HepG2 (cell line): ENCODE measurements around the gene CFAP43. TPM values are rescaled to one million over a fixed set of nuclear protein-coding genes. Genes with fewer than 3 reads are reported as not detected.

Source experiments
- ATAC-seq: fragments of 200-7000 bp; cut with Tn5 transposase; 3 replicates; pipeline ENCODE4 v1.9.1; 2020; ENCODE audit warnings: mild to moderate bottlenecking, moderate library complexity
- BruUV-seq: library from RNA; stranded (reverse); fragments of 400-500 nt; replicated peaks from 2 replicates; lab custom pipeline; 2021; lab: Mats Ljungman, UMichigan
- CTCF ChIA-PET: fragments of 300-600 bp; formaldehyde crosslinking; extraction: SDS; loops from one replicate; lab custom pipeline; 2021; ENCODE audit warnings: low total read pairs, inconsistent platforms, low intra/inter-chr PET ratio; lab: Yijun Ruan, JAX
- POLR2A ChIA-PET: fragments of 350-600 bp; sonication (Branson Sonifier 250); formaldehyde crosslinking; loops from one replicate; lab custom pipeline; 2020; ENCODE audit warnings: antibody characterized with exemption, inconsistent platforms; lab: Yijun Ruan, JAX
- DNase-seq: peaks from one replicate; pipeline ENCODE4 v3.0.0-alpha.2; 2015; ENCODE audit warnings: low spot score
- FAIRE-seq: peaks from 3 replicates; lab custom pipeline; 2011; peaks lifted over from hg19 to GRCh38; lab: Jason Lieb, UNC
- H2AFZ ChIP-seq: one replicate; pipeline ENCODE4 v1.6.1; 2011; ENCODE audit warnings: low read length, inconsistent platforms
- H3K27ac ChIP-seq: fragments of 300-600 bp; 3 replicates; pipeline ENCODE4 v1.8.0; 2011; ENCODE audit warnings: mixed run types, mild to moderate bottlenecking, mixed read lengths, low read length, inconsistent platforms; ENCODE audit not compliant: insufficient read depth; ENCODE audit errors: extremely low read length
- H3K27me3 ChIP-seq, 2 experiments: fragments of 200-600 bp in 1 of 2; 2 replicates in 1 of 2; 3 replicates in 1 of 2; pipeline versions ENCODE4 v1.6.0 to v1.8.0; 2011; ENCODE audit warnings: low read length in 2 of 2, mild to moderate bottlenecking in 2 of 2, moderate library complexity in 2 of 2, inconsistent platforms in 1 of 2; ENCODE audit not compliant: insufficient read depth in 2 of 2, control insufficient read depth in 1 of 2
- H3K36me3 ChIP-seq, 2 experiments: fragments of 200-600 bp in 1 of 2; replicated peaks in 1 of 2; 2 replicates in 1 of 2; 3 replicates in 1 of 2; pipeline versions ENCODE4 v1.5.1 to v1.8.0; 2011; ENCODE audit warnings: low read length in 2 of 2, inconsistent platforms in 1 of 2; ENCODE audit not compliant: insufficient read depth in 2 of 2, control insufficient read depth in 1 of 2
- H3K4me1 ChIP-seq: 2 replicates; pipeline ENCODE4 v1.5.1; 2012; ENCODE audit warnings: low read length, inconsistent platforms; ENCODE audit not compliant: insufficient read depth
- H3K4me2 ChIP-seq: 2 replicates; pipeline ENCODE4 v1.6.0; 2011; ENCODE audit warnings: low read depth, low read length, inconsistent platforms
- H3K4me3 ChIP-seq, 3 experiments: fragments of 200-600 bp in 1 of 3; sonication (generic), shearing (Covaris generic) in 1 of 3; replicated peaks in 1 of 3; 2 replicates each; pipeline ENCODE4 v1.5.1; 2011 to 2016; ENCODE audit warnings: low read length in 3 of 3, inconsistent platforms in 2 of 3, low read depth in 2 of 3, mild to moderate bottlenecking in 2 of 3, control low read depth in 1 of 3, mixed read lengths in 1 of 3; ENCODE audit not compliant: insufficient read depth in 1 of 3
- H3K79me2 ChIP-seq: one replicate; pipeline ENCODE4 v1.6.1; 2011; ENCODE audit warnings: low read length, inconsistent platforms; ENCODE audit not compliant: insufficient read depth
- H3K9ac ChIP-seq: 2 replicates; pipeline ENCODE4 v1.6.0; 2011; ENCODE audit warnings: mild to moderate bottlenecking, low read depth, low read length, inconsistent platforms; ENCODE audit not compliant: insufficient read depth
- H3K9me3 ChIP-seq: 2 replicates; pipeline ENCODE4 v1.5.1; 2012; ENCODE audit warnings: mild to moderate bottlenecking, low read length
- H4K20me1 ChIP-seq: 2 replicates; pipeline ENCODE4 v1.6.0; 2011; ENCODE audit warnings: inconsistent platforms, mild to moderate bottlenecking, low read length, moderate library complexity; ENCODE audit not compliant: insufficient read depth
- GMEB1 ChIP-seq: sonication (generic); formaldehyde crosslinking; IDR thresholded peaks from 2 replicates; pipeline ENCODE4 v1.5.1; 2020; ENCODE audit warnings: missing genetic modification reagents, mild to moderate bottlenecking, borderline replicate concordance
- HMG20A ChIP-seq: IDR thresholded peaks from 2 replicates; pipeline ENCODE4 v1.6.1; 2016; ENCODE audit warnings: borderline replicate concordance
- HNF1A ChIP-seq, 2 experiments: sonication (generic) in 1 of 2; formaldehyde crosslinking in 1 of 2; IDR thresholded peaks; 2 replicates each; pipeline versions ENCODE4 v1.4.0 to v1.6.1; 2016 to 2020; ENCODE audit warnings: borderline replicate concordance in 1 of 2, low read depth in 1 of 2, mild to moderate bottlenecking in 1 of 2, missing genetic modification reagents in 1 of 2
- IRF9 ChIP-seq: sonication (generic); formaldehyde crosslinking; IDR thresholded peaks from 2 replicates; pipeline ENCODE4 v1.8.0; 2022; ENCODE audit warnings: missing genetic modification reagents, mild to moderate bottlenecking, borderline replicate concordance
- PHF20 ChIP-seq: sonication (generic); formaldehyde crosslinking; IDR thresholded peaks from 2 replicates; pipeline ENCODE4 v1.5.0; 2020; ENCODE audit warnings: mild to moderate bottlenecking, missing genetic modification reagents
- SSRP1 ChIP-seq: IDR thresholded peaks from 2 replicates; pipeline ENCODE4 v1.6.1; 2016; ENCODE audit warnings: control low read depth
- SUZ12 ChIP-seq: fragments of 150-350 bp; IDR thresholded peaks from 2 replicates; pipeline ENCODE4 v1.6.1; 2014; ENCODE audit warnings: low read depth, low read length
- THAP11 ChIP-seq: IDR thresholded peaks from 2 replicates; pipeline ENCODE4 v1.6.1; 2016; ENCODE audit warnings: missing biosample characterization, missing genetic modification reagents
- ZBTB37 ChIP-seq: sonication (generic); formaldehyde crosslinking; IDR thresholded peaks from 2 replicates; pipeline ENCODE4 v1.4.0; 2020; ENCODE audit warnings: mild to moderate bottlenecking, missing genetic modification reagents
- ZFP36L1 ChIP-seq: sonication (generic); formaldehyde crosslinking; IDR thresholded peaks from 2 replicates; pipeline ENCODE4 v1.8.0; 2022; ENCODE audit warnings: mild to moderate bottlenecking, missing genetic modification reagents, moderate library complexity
- ZKSCAN5 ChIP-seq: sonication (generic); formaldehyde crosslinking; IDR thresholded peaks from 2 replicates; pipeline ENCODE4 v1.5.1; 2020; ENCODE audit warnings: mild to moderate bottlenecking, missing genetic modification reagents
- ZNF256 ChIP-seq: sonication (generic); formaldehyde crosslinking; conservative IDR thresholded peaks from 2 replicates; pipeline ENCODE4 v1.4.0; 2020; ENCODE audit warnings: missing genetic modification reagents
- ZNF44 ChIP-seq: sonication (generic); formaldehyde crosslinking; IDR thresholded peaks from 2 replicates; pipeline ENCODE4 v1.5.1; 2020; ENCODE audit warnings: mild to moderate bottlenecking, missing genetic modification reagents
- WGBS: methylation state at CpG from one replicate; pipeline ENCODE4 v1.1.6; 2017; ENCODE audit warnings: low lambda C conversion rate; 5-methylcytosine and 5-hydroxymethylcytosine counted together
- in situ Hi-C: cut with HindIII; loops from 2 replicates; pipeline ENCODE4 v1.10.0; 2017; ENCODE audit warnings: low pct_unique_long_range_greater_than_20kb; ENCODE audit not compliant: extremely low pct_ligation_motif_present
- intact Hi-C: fragments of 100-400 bp; cut with micrococcal nuclease; formaldehyde crosslinking; loops from one replicate; pipeline ENCODE4 v1.10.0; 2022; ENCODE audit not compliant: unreplicated experiment
- polyA plus RNA-seq, 8 experiments: library from polyadenylated mRNA; depleted of rRNA in 3 of 8; stranded (reverse) in 7 of 8; unstranded in 1 of 8; fragments of >200 nt; fragmentation: Illumina TruSeq in 4 of 8; extraction: Trizol in 4 of 8; gene quantifications; 2 replicates each; pipeline versions ENCODE4 v1.2.1 to v1.2.3, GENCODE V29; 2011 to 2016; ENCODE audit warnings: low read depth in 4 of 8, missing spikeins in 1 of 8, mixed read lengths in 1 of 8; ENCODE audit not compliant: insufficient read depth in 1 of 8
- total RNA-seq, 5 experiments: library from RNA; depleted of rRNA; stranded (reverse); fragments of >200 nt; fragmentation: Illumina TruSeq; extraction: Trizol; gene quantifications; 2 replicates each; pipeline ENCODE4 v1.2.3, GENCODE V29; 2016; ENCODE audit warnings: low read depth in 1 of 5

CFAP43 gene
- total and polyA plus RNA-seq, 2 of the 13 experiments (the other 11 are each of a cell fraction or from before 2014, with no cell fraction given) = 0.24 to 0.38 TPM

GRCh38 chr10:104104926-104105325 lies 127.2 kb downstream of the CFAP43 start (continued):
- TF ChIP-seq HNF1A (IDR thresholded peaks at IDR 0.05; ENCODE audit: low read depth) (no peak), HNF1A (CRISPR knock-in tag; IDR thresholded peaks at IDR 0.05; ENCODE audit: borderline replicate concordance) (no peak), HMG20A (CRISPR knock-in tag) (no peak), IRF9 (CRISPR knock-in tag) (no peak)

GRCh38 chr10:104104418-104104817 lies 127.7 kb downstream of the CFAP43 start:
- in situ Hi-C loops = no loop called here
- FAIRE-seq (no peak), ATAC-seq (no peak), DNase-seq (no peak)
- no peaks in the 10 kb centered on the region for H3K9me3 ChIP-seq
- no peak overlapping the region for H3K9ac ChIP-seq
- no peaks in the 10 kb centered on the region for H3K79me2 ChIP-seq
- BruUV-seq = no TSS peak
- H3K4me2 ChIP-seq = no peak overlapping the region
- peaks cover 1% of the 10 kb centered on the region; the same call in 1 of the 2 replicates for H3K4me1 ChIP-seq
- H3K4me3 ChIP-seq = no peak overlapping the region
- no peaks in the 10 kb centered on the region for H3K36me3 ChIP-seq
- H2AFZ ChIP-seq = no peak overlapping the region
- CTCF ChIA-PET = no interaction called here
- POLR2A ChIA-PET = no interaction called here
- intact Hi-C loops = no loop called here
- no peaks in the 10 kb centered on the region for H4K20me1 ChIP-seq
- WGBS = 0% methylated on average over 1 of the region's 1 CpG
- no peaks in the 10 kb centered on the region; a peak in 1 of 5 replicates for H3K27me3 ChIP-seq
- no peak overlapping the region for H3K27ac ChIP-seq
- TF ChIP-seq SSRP1 (CRISPR knock-in tag) (no peak), ZKSCAN5 (CRISPR knock-in tag) (no peak), ZNF256 (no peak), SUZ12 (no peak), THAP11 (no peak), ZBTB37 (CRISPR knock-in tag) (no peak), ZFP36L1 (CRISPR knock-in tag) (no peak), PHF20 (CRISPR knock-in tag) (no peak), GMEB1 (CRISPR knock-in tag) (no peak), ZNF44 (CRISPR knock-in tag) (no peak)
